ENCODE measurements around the gene FARP1.

FARP1 gene

DNA sequence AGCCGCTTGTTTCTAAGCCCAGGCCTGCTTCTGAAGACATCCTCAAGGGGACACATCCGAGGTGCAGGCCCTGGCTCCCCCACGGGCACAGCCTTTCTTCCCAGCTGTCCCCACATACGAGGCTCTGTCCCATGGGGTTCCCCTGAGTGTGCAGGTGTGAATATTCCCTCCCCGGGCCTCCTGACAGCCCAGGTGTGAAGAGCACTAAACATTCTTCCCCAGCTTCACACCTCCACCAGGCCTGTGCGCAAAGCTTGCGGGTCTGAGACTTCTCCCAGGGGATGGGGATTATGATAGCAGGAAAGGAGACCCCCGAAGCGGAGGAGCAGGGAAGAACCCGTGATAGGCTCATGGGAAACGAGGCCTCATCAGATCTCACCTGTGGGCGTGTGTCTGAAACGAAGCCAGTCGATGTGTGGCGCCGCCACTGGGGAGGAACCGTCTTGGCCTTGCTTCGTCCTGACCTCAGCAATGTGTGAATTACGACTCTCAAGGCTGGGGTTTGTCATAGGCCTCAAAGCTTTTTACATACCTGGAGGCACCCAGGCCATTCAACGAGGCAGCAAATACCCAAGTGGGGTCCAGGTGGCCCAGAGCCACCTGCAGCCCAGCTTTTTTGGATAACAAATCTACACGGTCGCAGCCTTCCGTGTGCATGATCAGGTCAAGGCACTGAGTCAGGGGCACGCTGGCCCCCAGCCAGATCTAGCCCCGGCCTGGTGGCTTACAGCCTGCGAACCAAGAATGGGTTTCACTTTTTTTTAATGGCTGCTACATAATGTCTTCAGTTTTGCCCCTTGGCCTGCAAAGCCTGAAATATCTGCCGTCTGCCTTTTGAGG, 299.7 kb downstream of the FARP1 start:
- no peak for DNase-seq (ENCODE audit: low read depth in 2 of 2)

GRCh38 chr13:98443329-98443728, 300.4 kb downstream of the FARP1 start:
- DNase-seq (ENCODE audit: low read depth in 2 of 2), result no peak

GRCh38 chr13:98443800-98444325, 301.0 kb downstream of the FARP1 start:
- no peak for DNase-seq (ENCODE audit: low read depth in 2 of 2)

DNA sequence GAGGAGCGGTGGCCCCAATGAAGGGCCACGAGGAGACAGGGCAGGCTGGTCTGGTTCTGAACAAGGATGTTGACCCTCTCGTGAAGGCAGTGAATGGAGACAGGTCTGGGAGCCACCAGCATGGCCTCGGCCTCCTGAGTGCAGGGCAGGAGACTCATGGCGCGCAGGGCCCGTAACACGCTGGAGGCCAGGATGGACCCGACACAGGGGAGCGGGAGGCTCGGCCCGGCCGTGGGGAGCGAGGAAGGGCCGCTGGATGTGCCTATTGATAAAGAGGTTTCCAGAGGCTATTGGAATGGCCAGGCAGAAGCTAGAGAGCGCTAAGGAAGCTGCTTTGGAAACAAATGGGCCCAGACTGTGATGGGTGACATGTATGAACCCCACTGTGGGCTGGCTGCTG, 301.5 kb downstream of the FARP1 start:
- DNase-seq (ENCODE audit: low read depth in 2 of 2), result no peak

GRCh38 chr13:98445340-98446233, 302.7 kb downstream of the FARP1 start:
- peak; percentile 69 to 78 for DNase-seq (ENCODE audit: low read depth in 2 of 2)

- DNase-seq (ENCODE audit: low read depth in 2 of 2), result no peak
Observed at GRCh38 chr13:98446234-98446621, 303.3 kb downstream of the FARP1 start.

- DNase-seq (ENCODE audit: low read depth in 2 of 2), result no peak
Observed at GRCh38 chr13:98447130-98447529, 304.2 kb downstream of the FARP1 start.

DNA sequence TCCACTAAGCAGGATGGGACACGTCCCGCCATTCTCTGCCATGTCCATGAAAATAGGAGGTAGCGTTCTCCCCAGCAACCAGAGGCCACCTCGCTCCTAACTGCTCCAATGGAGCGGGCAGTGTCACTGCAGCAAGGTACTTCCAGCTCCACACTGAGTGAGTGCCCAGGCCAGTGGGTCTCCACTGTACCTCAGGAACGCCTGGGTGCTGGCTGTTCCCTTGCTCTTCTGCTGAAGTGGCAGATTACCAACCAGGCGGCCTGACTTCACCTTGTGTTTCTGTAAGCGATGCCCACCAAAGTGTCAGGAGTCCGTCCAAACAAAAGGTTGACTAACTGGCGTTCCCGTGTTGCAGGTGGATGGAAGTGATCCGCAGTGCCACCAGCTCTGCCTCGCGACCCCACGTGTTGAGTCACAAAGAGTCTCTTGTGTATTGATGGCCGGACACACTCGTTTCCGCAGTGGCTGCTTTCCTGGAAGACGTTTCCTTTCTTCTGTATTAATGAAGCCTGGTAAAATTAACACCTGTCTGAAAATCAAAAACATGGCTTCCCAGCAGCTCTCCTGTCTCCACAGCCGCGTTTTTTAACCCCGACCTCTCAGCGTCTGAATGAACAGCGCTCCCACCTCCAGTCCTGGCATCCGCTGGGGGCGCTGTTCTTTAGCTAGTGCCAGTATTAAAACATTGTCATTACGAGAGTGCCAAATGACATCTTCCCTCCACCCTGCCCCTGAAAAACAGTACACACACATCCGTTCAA, 305.2 kb downstream of the FARP1 start:
- peak in 1 of 2 donors; percentile 34 for DNase-seq (ENCODE audit: low read depth in 2 of 2)

GRCh38 chr13:98448642-98448928, 305.7 kb downstream of the FARP1 start:
- DNase-seq (ENCODE audit: low read depth in 2 of 2), result no peak

DNA sequence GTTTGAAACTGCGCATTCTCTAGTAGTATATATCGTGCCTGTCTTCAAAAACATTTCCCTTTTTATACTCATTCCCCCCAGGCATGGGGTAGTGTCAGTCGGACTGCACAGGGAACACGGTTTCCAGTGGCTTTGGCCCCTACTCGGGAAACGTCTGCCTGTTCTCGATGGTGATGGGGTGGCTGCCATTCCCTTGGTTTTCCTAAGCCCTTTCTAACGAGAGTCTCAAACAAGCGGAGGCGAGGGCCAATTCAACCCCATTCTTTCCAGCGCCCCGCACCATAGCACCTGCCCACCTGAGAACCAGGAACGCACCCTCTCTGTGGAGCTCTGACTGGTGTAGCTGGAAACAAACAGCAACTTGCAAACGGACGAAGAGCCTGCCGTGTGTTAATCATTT, 306.4 kb downstream of the FARP1 start:
- no peak for DNase-seq (ENCODE audit: low read depth in 2 of 2)

GRCh38 chr13:98450026-98450425, 307.1 kb downstream of the FARP1 start:
- no peak for DNase-seq (ENCODE audit: low read depth in 2 of 2)

GRCh38 chr13:98450539-98451111, 307.7 kb downstream of the FARP1 start:
- no peak for DNase-seq (ENCODE audit: low read depth in 2 of 2)

DNA sequence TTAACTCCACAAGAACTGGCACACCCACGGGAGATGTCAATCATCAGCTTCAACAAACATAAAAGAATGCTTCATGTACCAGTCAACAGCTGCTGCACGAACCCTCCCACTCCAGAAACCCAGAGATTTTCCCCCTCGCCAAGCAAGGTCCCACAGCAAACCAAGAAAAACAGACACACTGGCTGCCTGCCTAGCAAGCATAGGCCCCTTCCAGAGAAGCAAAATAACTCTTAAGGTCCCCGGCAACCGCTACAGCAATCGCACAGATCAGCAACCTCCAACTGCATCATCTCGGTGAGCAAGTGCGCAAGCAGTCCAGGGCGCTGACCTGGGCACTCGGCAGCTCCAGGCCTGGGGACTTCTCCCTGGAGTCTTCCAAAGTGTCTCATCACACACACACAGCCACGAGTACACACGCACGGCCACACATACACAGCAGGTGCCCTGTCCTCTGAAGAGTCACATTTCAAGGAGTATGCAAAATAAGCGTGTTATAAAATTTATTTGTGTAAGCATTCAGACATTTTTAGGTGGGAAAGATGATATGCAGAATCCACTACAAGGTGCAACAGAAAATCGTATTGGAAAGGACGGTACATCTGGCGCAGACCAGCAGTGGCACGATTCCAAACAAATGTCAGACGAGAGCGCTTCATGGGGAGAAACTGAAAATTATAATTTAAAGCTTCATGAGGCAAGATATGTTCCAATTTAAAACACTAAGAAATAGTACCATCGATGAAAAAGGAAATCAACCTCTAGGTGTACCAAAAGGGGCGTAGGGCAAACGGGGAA, 309.0 kb downstream of the FARP1 start:
- DNase-seq (ENCODE audit: low read depth in 2 of 2), result no peak

DNA sequence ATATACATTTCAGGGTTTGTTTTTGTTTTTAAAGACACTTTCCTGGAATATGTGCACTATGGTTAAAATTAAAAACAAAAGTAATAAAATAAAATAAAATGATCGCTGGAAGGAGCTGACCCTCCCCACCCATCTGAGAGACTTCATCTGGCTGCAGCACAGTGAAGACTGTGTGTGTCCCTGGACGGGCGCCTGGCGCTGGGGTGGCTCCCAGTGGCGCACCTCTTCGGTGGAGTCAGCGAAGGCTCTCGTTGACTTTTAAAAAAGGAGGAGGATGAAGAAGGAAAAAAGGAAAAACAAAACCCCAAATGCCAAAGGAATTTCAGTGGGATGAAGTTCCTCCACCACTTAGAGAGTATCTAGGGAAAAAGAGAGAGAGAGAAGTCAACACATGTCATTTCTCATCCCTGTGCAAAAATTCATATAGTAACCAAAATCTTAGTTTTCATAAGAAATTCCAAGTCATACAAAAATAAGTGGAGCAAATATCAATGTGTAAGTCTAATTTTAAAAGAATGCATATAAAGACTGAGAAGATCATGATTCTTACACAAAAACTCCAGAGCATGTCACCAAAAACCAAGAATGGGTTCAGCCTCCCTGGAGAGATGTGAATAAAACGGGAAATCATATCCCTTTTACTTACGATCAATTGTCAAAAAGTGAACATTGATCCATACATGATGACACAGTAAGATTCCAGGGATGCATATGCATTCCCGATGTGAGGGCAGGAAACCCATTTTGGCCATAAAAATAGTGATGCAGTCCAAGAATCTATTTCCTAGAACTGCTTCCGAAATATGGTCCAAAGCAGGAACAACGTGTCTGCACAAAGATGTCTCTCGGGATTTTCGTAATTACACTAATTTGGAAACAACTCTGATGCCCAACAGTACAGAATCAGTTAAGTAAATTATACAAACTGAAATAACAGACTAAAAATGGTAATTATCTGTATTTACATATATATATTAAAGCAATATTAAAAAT, 310.3 kb downstream of the FARP1 start:
- no peak for DNase-seq (ENCODE audit: low read depth in 2 of 2)

DNA sequence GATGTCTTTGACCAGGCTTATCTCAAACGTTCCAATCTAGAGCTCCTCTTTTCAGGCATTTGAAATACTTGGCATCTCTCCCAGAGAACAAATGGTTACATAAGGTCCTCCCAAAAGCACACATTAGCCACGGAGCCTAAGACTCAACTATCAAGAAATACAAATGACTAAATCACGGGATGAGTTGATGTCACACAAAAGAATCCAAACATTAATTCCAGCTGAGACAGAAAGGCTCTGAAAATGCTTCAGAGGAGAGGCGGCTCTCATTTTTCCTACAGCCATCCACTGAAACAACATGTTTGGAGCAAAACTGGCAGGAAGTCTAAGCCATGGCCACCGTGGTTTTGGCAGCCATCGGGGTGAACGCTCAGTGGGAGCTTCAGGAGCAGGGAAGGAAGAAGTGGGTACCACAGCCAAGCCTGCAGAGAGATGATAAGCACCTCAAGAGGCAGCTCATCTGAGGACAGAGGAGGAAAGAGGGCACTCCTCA, 311.5 kb downstream of the FARP1 start:
- DNase-seq (ENCODE audit: low read depth in 2 of 2), result no peak

GRCh38 chr13:98456413-98456845, 313.5 kb downstream of the FARP1 start:
- DNase-seq (ENCODE audit: low read depth in 2 of 2), result no peak

GRCh38 chr13:98457053-98457452, 314.2 kb downstream of the FARP1 start:
- no peak for DNase-seq (ENCODE audit: low read depth in 2 of 2)

DNA sequence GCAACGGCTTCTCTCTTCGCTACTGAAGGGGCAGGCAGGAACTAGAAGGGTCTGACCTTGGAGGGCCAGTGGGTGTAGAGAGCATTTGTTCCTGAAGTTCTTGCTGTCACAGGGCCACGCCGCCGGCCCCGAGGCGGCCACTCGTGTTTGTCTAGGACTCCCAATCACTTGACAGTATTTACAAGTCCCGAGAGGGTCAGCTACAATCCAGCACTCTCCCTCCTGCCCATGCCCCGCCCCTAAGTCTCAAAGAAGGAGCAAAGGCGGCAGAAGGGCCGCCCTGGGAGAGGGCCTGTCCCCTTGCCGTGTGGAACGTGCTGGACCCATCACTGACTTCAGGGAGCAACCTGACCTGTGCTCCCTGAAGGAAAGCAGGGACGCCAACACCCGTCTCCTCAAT, 315.5 kb downstream of the FARP1 start:
- DNase-seq (ENCODE audit: low read depth in 2 of 2), result no peak

DNA sequence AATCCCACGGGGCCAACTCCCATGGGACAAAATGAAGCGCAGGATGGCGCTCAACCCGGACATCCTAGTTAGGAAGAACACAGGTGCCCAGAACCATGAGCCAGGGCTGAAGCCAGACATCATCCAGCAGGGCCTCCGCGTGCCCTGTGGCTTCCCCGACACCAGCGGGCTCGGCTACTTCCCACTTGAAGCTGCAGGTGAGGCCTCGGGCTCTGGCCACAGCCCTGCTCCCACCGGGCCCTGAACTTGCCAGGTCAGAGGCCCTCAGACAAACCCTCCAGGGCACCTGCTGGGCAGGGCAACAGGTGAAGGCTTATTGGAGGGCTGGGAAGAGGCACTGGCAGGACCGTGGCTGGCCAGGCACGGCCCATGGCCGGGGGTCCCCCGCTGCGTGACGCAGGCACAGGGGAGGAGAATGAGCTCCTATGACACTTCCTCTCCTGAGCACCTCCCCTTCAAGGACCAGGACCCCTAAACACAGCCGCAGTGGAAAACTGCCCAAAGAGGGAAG, 316.3 kb downstream of the FARP1 start:
- no peak for DNase-seq (ENCODE audit: low read depth in 2 of 2)

All from stimulated activated CD4-positive, alpha-beta T cell treated with anti-CD3 and anti-CD28 coated beads, Interleukin-4, amount 100 ng/mL, for 48 hours (primary cell).